CD4-positive, alpha-beta T cell (primary cell): ENCODE results near the gene STING1. TPM values are rescaled to one million over a fixed set of nuclear protein-coding genes. Genes with fewer than 3 reads are reported as not detected.

Experiments used
- ATAC-seq: fragments of 200-7000 bp; cut with Tn5 transposase; one replicate; pipeline ENCODE4 v1.10.0; 2022; ENCODE audit warnings: mild to moderate bottlenecking; ENCODE audit not compliant: poor library complexity
- CTCF ChIA-PET: fragments of 350-600 bp; sonication (Branson Sonifier 250); formaldehyde crosslinking; loops from one replicate; lab custom pipeline; 2021; ENCODE audit warnings: antibody characterized with exemption, inconsistent platforms; lab: Charles Lee
- POLR2A ChIA-PET: fragments of 350-600 bp; sonication (Branson Sonifier 250); formaldehyde crosslinking; loops from one replicate; lab custom pipeline; 2021; ENCODE audit warnings: antibody characterized with exemption, inconsistent platforms; lab: Charles Lee
- DNase-seq, 14 experiments: peaks; one replicate each; pipeline ENCODE4 v3.0.0-alpha.2; 2013 to 2020; ENCODE audit warnings: mixed read lengths in 2 of 14
- H3K27ac ChIP-seq, 2 donors: one replicate each; pipeline versions ENCODE4 v1.5.1 to v1.7.0; 2013; ENCODE audit warnings: low read length in 2 of 2, low read depth in 1 of 2, mild to moderate bottlenecking in 1 of 2
- H3K27me3 ChIP-seq, 2 experiments: 1 replicate in 1 of 2; 2 replicates in 1 of 2; pipeline versions ENCODE4 v1.6.1 to v1.7.0; 2013; ENCODE audit warnings: low read length in 2 of 2, control low read depth in 1 of 2, mild to moderate bottlenecking in 1 of 2, moderate library complexity in 1 of 2; ENCODE audit not compliant: insufficient read depth in 2 of 2, control insufficient read depth in 1 of 2
- H3K36me3 ChIP-seq: one replicate; pipeline ENCODE4 v1.6.1; 2013; ENCODE audit warnings: low read length, control low read depth; ENCODE audit not compliant: insufficient read depth
- H3K4me1 ChIP-seq: one replicate; pipeline ENCODE4 v1.6.1; 2013; ENCODE audit warnings: low read length, control low read depth; ENCODE audit not compliant: insufficient read depth
- H3K4me3 ChIP-seq: one replicate; pipeline ENCODE4 v1.5.1; 2013; ENCODE audit warnings: mild to moderate bottlenecking, low read length, moderate library complexity
- H3K9me3 ChIP-seq, 2 experiments: 1 replicate in 1 of 2; 2 replicates in 1 of 2; pipeline versions ENCODE4 v1.6.1 to v1.7.0; 2013; ENCODE audit warnings: low read length in 2 of 2, mild to moderate bottlenecking in 2 of 2, control low read depth in 1 of 2, moderate library complexity in 1 of 2; ENCODE audit not compliant: control insufficient read depth in 1 of 2, insufficient read depth in 1 of 2
- H3K27ac Mint-ChIP-seq: one replicate; pipeline ENCODE4 v1.8.0; 2020; ENCODE audit warnings: mixed read lengths
- H3K27me3 Mint-ChIP-seq: one replicate; pipeline ENCODE4 v1.8.0; 2021; ENCODE audit warnings: mixed read lengths
- H3K36me3 Mint-ChIP-seq: one replicate; pipeline ENCODE4 v1.8.0; 2021; ENCODE audit warnings: low read depth, mixed read lengths
- H3K4me1 Mint-ChIP-seq: one replicate; pipeline ENCODE4 v1.8.0; 2021; ENCODE audit warnings: low read depth, mixed read lengths
- H3K4me3 Mint-ChIP-seq: one replicate; pipeline ENCODE4 v1.8.0; 2020; ENCODE audit warnings: mild to moderate bottlenecking, mixed read lengths
- H3K9me3 Mint-ChIP-seq: one replicate; pipeline ENCODE4 v1.8.0; 2020; ENCODE audit warnings: mixed read lengths
- CTCF ChIP-seq: fragments of 200-600 bp; IDR thresholded peaks from one replicate; pipeline ENCODE4 v1.8.0; 2022; ENCODE audit warnings: antibody characterized with exemption, mild to moderate bottlenecking
- intact Hi-C, 2 experiments: fragments of 100-400 bp; cut with DNase I in 1 of 2; cut with micrococcal nuclease in 1 of 2; formaldehyde crosslinking; loops; one replicate each; pipeline versions ENCODE4 v1.15.1 to v1.9.0; 2023 to 2025; cut with DNase I, micrococcal nuclease
- total RNA-seq, 174 experiments: library from RNA in 2 of 174; stranded (reverse) in 2 of 174; gene quantifications; one replicate each; pipeline ENCODE4 v1.2.3 and lab custom pipeline; 2021 to 2026

STING1 gene
- total RNA-seq, 2 experiments from 2014 or later: 155 to 168 TPM

- POLR2A ChIA-PET: no interaction called here
- no peaks in the 10 kb centered on the region for H3K27me3 Mint-ChIP-seq
- no peaks in the 10 kb centered on the region for H3K27me3 ChIP-seq
- H3K36me3 Mint-ChIP-seq: no peaks in the 10 kb centered on the region
- H3K36me3 ChIP-seq: no peaks in the 10 kb centered on the region
- no peaks in the 10 kb centered on the region for H3K9me3 Mint-ChIP-seq
- no peak overlapping the region for H3K27ac Mint-ChIP-seq
- H3K27ac ChIP-seq: no peak overlapping the region
- DNase-seq: no peak
- intact Hi-C loops: no loop called here
- peaks cover 52% of the 10 kb centered on the region for H3K4me1 ChIP-seq
- peaks cover 53% of the 10 kb centered on the region for H3K4me1 Mint-ChIP-seq
- H3K4me3 Mint-ChIP-seq: no peak overlapping the region
- CTCF ChIA-PET: no interaction called here
- no peak for TF ChIP-seq CTCF
- no peaks in the 10 kb centered on the region for H3K9me3 ChIP-seq
- no peak overlapping the region for H3K4me3 ChIP-seq
- no peak for ATAC-seq
Measured at GRCh38 chr5:139451878-139452660, 30.5 kb downstream of the STING1 start.

GRCh38 chr5:139451176-139451575 lies 31.4 kb downstream of the STING1 start:
- Mint-ChIP-seq H3K4me3 (no peak overlapping the region), H3K36me3 (no peaks in the 10 kb centered on the region), H3K27me3 (no peaks in the 10 kb centered on the region), H3K27ac (no peak overlapping the region), H3K4me1 (peaks cover 53% of the 10 kb centered on the region), H3K9me3 (no peaks in the 10 kb centered on the region)
- intact Hi-C loops: no loop called here
- DNase-seq (no peak), ATAC-seq (no peak)
- CTCF ChIA-PET: no interaction called here
- no peak overlapping the region for H3K27ac ChIP-seq
- POLR2A ChIA-PET: no interaction called here
- no peaks in the 10 kb centered on the region for H3K36me3 ChIP-seq
- no peaks in the 10 kb centered on the region for H3K27me3 ChIP-seq
- H3K4me3 ChIP-seq: no peak overlapping the region
- no peaks in the 10 kb centered on the region for H3K9me3 ChIP-seq
- H3K4me1 ChIP-seq: peaks cover 52% of the 10 kb centered on the region
- no peak for TF ChIP-seq CTCF

- no peaks in the 10 kb centered on the region for H3K36me3 ChIP-seq
- POLR2A ChIA-PET: interaction anchor here (0.9 to 1.0 kb wide), 2 partner anchors 11 to 13 kb away, joined by 3 read pairs; no protein-coding TSS in a partner anchor
- no peaks in the 10 kb centered on the region for H3K27me3 Mint-ChIP-seq
- H3K9me3 ChIP-seq: no peaks in the 10 kb centered on the region
- no peak overlapping the region for H3K27ac ChIP-seq
- peaks cover 62% of the 10 kb centered on the region for H3K4me1 ChIP-seq
- peak overlapping the region; percentile 27 for H3K27ac Mint-ChIP-seq
- H3K9me3 Mint-ChIP-seq: no peaks in the 10 kb centered on the region
- intact Hi-C loops: no loop called here
- no peak for ATAC-seq
- no peaks in the 10 kb centered on the region for H3K36me3 Mint-ChIP-seq
- no peaks in the 10 kb centered on the region for H3K27me3 ChIP-seq
- no peak for TF ChIP-seq CTCF
- H3K4me1 Mint-ChIP-seq: peaks cover 53% of the 10 kb centered on the region
- no peak for DNase-seq
- H3K4me3 ChIP-seq: no peak overlapping the region
- no peak overlapping the region for H3K4me3 Mint-ChIP-seq
- CTCF ChIA-PET: interaction anchor here (1.0 kb wide), 1 partner anchor 8 kb away, joined by 3 read pairs; the partner anchor contains the start of gene DNAJC18
Measured at GRCh38 chr5:139446956-139447779, 35.4 kb downstream of the STING1 start.
